GM18858 (cell line): ENCODE measurements around the gene SCN7A.
"Not testable (repeated sequence)": the region's sequence is repeated elsewhere in the genome, so short reads cannot be mapped to it uniquely, and the experiment has no call there.

Experiments used
- ATAC-seq: cut with Tn5 transposase; IDR thresholded peaks from one replicate; pipeline ENCODE4 v1.9.1; 2021; ENCODE audit not compliant: unreplicated experiment

SCN7A gene

GRCh38 chr2:166360906-166361305 lies 133.1 kb downstream of the SCN7A start:
- ATAC-seq, result no peak

DNA sequence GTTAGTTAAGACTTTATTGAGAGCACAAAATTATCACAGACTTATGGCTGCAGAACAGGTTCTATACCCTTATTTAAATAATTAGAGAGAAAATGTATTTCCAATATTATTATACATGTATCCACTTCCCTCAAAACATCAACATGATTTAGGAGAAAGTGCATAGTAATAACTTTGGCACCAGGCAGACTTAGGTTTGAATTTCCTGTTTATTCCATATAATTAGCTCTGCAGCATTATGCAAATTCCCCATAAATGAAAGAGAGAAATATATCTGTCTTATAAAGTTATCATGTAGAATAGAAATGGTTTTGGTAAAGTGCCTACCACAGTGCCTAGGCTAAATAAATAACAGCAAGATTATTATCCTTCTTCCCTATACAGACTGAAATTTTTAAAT lies 133.6 kb downstream of the SCN7A start:
- ATAC-seq, result no peak

- not testable (repeated sequence) for ATAC-seq
Observed at GRCh38 chr2:166357950-166358321, 136.1 kb downstream of the SCN7A start.

- no peak for ATAC-seq
Observed at GRCh38 chr2:166357068-166357949, 136.7 kb downstream of the SCN7A start.
